ENCODE data around the gene MCC.

Gene MCC

DNA sequence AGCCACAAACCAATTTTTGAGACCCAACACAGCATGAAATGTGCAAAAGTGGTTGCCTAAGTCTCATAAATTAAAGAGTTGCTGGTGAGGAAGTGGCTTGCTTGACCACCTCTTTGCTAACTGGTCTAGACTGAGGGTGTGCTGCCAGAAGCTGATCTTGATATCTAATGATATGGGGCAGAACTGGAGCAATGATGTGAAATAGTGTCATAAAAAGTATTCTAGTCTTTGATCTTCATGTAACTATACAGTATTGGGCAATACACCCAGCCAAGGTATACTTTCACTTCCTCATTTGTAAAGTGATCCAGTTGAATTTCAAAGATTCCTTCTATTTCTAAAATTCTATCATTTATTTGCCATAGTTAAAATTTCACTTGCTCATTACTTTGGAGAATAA, 19.3 kb upstream of the MCC start:
- no peak overlapping the region for H3K9ac ChIP-seq (ENCODE audit: low read length)
- no peaks in the 10 kb centered on the region for H3K36me3 ChIP-seq (replicated peaks; ENCODE audit: insufficient read depth, low read length)
- no peaks in the 10 kb centered on the region for H3K27me3 ChIP-seq (replicated peaks; ENCODE audit: insufficient read depth, low read length)
- no peak for DNase-seq
- no peaks in the 10 kb centered on the region for H3K9me3 ChIP-seq (replicated peaks; ENCODE audit: insufficient read depth, low read length)
- no peak overlapping the region for H3K4me2 ChIP-seq (ENCODE audit: low read depth, low read length)
- no peak overlapping the region for H3K27ac ChIP-seq (ENCODE audit: low read length)
- no peak overlapping the region for H3K4me3 ChIP-seq (ENCODE audit: low read length)
- H3K4me1 ChIP-seq (ENCODE audit: low read length): no peaks in the 10 kb centered on the region
- no peaks in the 10 kb centered on the region for H3K79me2 ChIP-seq (ENCODE audit: low read length)
- no peaks in the 10 kb centered on the region for H3F3A ChIP-seq (ENCODE audit: insufficient read depth, low read length)
- no peak overlapping the region for H2AFZ ChIP-seq (ENCODE audit: low read length)
- no peaks in the 10 kb centered on the region for H4K20me1 ChIP-seq (ENCODE audit: insufficient read depth, low read length)
- TF ChIP-seq, protein P1, sequence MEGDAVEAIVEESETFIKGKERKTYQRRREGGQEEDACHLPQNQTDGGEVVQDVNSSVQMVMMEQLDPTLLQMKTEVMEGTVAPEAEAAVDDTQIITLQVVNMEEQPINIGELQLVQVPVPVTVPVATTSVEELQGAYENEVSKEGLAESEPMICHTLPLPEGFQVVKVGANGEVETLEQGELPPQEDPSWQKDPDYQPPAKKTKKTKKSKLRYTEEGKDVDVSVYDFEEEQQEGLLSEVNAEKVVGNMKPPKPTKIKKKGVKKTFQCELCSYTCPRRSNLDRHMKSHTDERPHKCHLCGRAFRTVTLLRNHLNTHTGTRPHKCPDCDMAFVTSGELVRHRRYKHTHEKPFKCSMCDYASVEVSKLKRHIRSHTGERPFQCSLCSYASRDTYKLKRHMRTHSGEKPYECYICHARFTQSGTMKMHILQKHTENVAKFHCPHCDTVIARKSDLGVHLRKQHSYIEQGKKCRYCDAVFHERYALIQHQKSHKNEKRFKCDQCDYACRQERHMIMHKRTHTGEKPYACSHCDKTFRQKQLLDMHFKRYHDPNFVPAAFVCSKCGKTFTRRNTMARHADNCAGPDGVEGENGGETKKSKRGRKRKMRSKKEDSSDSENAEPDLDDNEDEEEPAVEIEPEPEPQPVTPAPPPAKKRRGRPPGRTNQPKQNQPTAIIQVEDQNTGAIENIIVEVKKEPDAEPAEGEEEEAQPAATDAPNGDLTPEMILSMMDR (IDR thresholded peaks at IDR 0.05; ENCODE audit: low read length): no peak
- TF ChIP-seq EZH2phosphoT487 (IDR thresholded peaks at IDR 0.05; ENCODE audit: low read length): no peak
- TF ChIP-seq EZH2 (optimal IDR thresholded peaks at IDR 0.05; ENCODE audit: low read depth, low read length): no peak
- no peaks in the 10 kb centered on the region for H3K9me2 ChIP-seq (replicated peaks; ENCODE audit: insufficient read depth, low read length)

DNA sequence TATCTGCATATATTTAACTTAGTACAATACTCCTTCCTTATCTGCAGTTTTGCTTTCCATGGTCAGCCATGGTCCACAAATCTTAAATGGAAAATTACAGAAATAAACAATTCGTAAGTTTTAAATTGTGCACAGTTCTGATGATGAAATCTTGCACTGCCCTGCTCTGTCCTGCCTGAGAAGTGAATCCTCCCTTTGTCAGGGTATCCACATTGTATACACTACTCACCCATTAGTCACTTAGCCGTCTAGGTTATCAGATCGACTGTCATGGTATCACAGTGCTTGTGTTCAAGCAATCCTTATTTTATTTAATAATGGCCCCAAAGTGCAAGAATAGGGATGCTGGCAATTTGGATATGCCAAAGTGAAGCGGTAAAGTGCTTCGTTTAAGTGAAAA, 16.9 kb upstream of the MCC start:
- no peaks in the 10 kb centered on the region for H3K4me1 ChIP-seq (ENCODE audit: low read length)
- no peak overlapping the region for H3K4me3 ChIP-seq (ENCODE audit: low read length)
- no peak overlapping the region for H3K4me2 ChIP-seq (ENCODE audit: low read depth, low read length)
- no peaks in the 10 kb centered on the region for H4K20me1 ChIP-seq (ENCODE audit: insufficient read depth, low read length)
- TF ChIP-seq, protein P1 (IDR thresholded peaks at IDR 0.05; ENCODE audit: low read length): no peak
- TF ChIP-seq EZH2 (optimal IDR thresholded peaks at IDR 0.05; ENCODE audit: low read depth, low read length) (no peak), EZH2phosphoT487 (IDR thresholded peaks at IDR 0.05; ENCODE audit: low read length) (no peak)
- no peak for DNase-seq
- no peaks in the 10 kb centered on the region for H3K79me2 ChIP-seq (ENCODE audit: low read length)
- no peaks in the 10 kb centered on the region for H3K27me3 ChIP-seq (replicated peaks; ENCODE audit: insufficient read depth, low read length)
- H3K9ac ChIP-seq (ENCODE audit: low read length): no peak overlapping the region
- H3K9me2 ChIP-seq (replicated peaks; ENCODE audit: insufficient read depth, low read length): no peaks in the 10 kb centered on the region
- H3K9me3 ChIP-seq (replicated peaks; ENCODE audit: insufficient read depth, low read length): no peaks in the 10 kb centered on the region
- no peaks in the 10 kb centered on the region for H3F3A ChIP-seq (ENCODE audit: insufficient read depth, low read length)
- no peak overlapping the region for H2AFZ ChIP-seq (ENCODE audit: low read length)
- no peaks in the 10 kb centered on the region for H3K36me3 ChIP-seq (replicated peaks; ENCODE audit: insufficient read depth, low read length)
- no peak overlapping the region for H3K27ac ChIP-seq (ENCODE audit: low read length)

DNA sequence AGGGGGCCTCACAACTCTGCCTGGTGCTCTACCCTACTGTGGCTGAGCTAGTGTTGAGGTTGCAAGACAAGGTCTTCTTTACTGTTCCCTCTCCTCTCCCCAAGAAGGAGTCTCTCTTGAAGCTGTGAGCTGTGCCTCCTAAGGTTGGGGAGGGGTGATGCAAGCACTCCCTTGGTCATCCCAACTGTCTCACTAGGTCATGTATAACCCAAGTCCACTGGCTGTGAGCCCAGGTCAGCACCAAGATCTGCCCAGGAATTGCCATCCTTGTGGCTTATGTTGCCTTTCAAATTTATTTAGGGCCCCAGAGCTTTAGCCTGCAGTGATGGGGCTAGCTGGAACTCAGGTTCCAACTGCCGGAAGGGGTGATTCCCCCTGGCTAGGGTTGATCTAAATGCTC, 14.9 kb upstream of the MCC start:
- Histone ChIP-seq H3K9me3 (replicated peaks; ENCODE audit: insufficient read depth, low read length) (no peaks in the 10 kb centered on the region), H3K9me2 (replicated peaks; ENCODE audit: insufficient read depth, low read length) (no peaks in the 10 kb centered on the region), H3K79me2 (ENCODE audit: low read length) (no peaks in the 10 kb centered on the region), H3K27ac (ENCODE audit: low read length) (no peak overlapping the region), H2AFZ (ENCODE audit: low read length) (no peak overlapping the region), H3K4me2 (ENCODE audit: low read depth, low read length) (no peak overlapping the region), H3K36me3 (replicated peaks; ENCODE audit: insufficient read depth, low read length) (no peaks in the 10 kb centered on the region), H3F3A (ENCODE audit: insufficient read depth, low read length) (no peaks in the 10 kb centered on the region), H3K27me3 (replicated peaks; ENCODE audit: insufficient read depth, low read length) (no peaks in the 10 kb centered on the region), H3K9ac (ENCODE audit: low read length) (no peak overlapping the region), H3K4me1 (ENCODE audit: low read length) (no peaks in the 10 kb centered on the region), H4K20me1 (ENCODE audit: insufficient read depth, low read length) (no peaks in the 10 kb centered on the region), H3K4me3 (ENCODE audit: low read length) (no peak overlapping the region)
- TF ChIP-seq, protein P1 (IDR thresholded peaks at IDR 0.05; ENCODE audit: low read length): no peak
- TF ChIP-seq EZH2 (optimal IDR thresholded peaks at IDR 0.05; ENCODE audit: low read depth, low read length): no peak
- no peak for TF ChIP-seq EZH2phosphoT487 (IDR thresholded peaks at IDR 0.05; ENCODE audit: low read length)
- DNase-seq: no peak

All from MM.1S (cell line).